SKM-1 (cell line): ENCODE results near the gene TSEN2.

ENCODE experiments used
- DNase-seq: peaks from one replicate; lab custom pipeline; 2025; ENCODE audit not compliant: unreplicated experiment; lab: John Stamatoyannopoulos, UW

The TSEN2 gene

GRCh38 chr3:12545473-12545791 lies 61.2 kb downstream of the TSEN2 start, which contains the start of gene MKRN2OS:
MKRN2OS (minus strand) TSS chr3:12545499; CDS start chr3:12545464, 35 bp downstream.
- no peak for DNase-seq

DNA sequence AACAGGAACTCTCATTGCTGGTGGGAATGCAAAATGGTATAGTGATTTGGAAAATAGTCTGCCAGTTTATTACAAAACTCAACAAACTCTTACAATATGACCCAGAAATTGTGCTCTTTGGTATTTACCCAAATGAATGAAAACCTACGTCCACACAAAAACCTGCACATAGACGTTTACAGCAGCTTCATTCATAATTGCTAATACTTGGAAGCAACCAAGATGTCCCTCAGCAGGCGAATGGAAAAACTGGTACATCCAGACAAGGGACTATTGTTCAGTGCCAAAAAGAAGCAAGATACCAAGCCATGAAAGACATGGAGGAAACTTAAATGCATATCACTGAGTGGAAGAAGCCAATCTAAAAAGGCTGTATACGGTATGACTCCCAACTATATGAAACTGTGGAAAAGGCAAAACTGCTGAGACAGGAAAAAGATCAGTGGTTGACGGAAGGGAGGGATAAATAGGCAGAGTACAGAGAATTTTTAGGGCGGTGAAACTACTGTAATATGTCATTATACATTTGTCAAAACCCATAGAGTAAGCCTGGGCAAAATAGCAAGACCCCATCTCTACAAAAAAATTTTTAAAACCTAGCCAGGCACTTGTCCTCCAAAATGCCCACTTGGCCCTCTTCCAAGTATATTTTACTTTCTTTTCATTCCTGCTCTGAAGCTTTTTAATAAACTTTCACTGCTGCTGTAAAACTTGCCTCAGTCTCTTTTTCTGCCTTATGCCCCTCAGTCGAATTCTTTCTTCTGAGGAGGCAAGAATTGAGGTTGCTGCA lies 65.9 kb downstream of the TSEN2 start:
- DNase-seq = no peak

GRCh38 chr3:12553921-12554391 lies 69.7 kb downstream of the TSEN2 start:
- no peak for DNase-seq

GRCh38 chr3:12556314-12556689 lies 72.0 kb downstream of the TSEN2 start:
- DNase-seq = no peak

DNA sequence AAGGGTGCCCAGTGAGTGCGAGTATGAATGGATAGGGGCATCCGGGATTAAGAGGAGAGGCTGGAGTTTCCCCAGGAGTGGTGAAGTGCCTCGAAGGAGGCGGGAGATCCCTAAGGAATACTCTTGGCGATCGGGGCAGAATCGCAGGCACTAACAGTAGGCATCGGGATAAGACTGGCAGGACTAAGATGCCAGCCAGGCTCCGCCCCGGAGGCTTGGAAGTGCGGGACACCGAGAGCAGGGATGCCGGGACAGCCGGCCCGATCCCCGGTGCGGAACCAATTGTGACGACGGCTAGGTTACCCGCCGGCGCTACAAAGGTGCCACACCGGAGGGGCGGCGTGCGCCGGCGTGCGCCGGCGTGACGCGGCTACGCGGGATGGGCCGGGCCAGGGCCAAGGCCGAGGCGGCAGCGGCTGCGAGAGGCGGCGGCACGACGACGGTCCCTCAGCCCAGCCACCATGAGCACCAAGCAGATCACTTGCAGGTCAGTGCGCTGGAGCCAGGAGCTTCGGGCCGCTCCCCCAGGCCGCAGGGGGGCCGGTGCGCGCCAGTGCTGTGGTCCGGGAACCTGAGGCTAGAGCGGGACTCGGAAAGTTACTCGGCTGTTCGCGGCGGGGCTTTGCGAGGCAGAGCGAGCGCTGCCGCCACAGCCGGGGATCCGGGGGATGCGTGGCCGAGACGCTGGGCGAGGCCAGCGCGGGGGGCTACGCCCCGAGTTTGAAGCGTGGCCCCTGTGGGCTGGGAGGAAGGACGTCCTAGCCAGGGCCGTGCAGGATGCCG lies 72.6 kb downstream of the TSEN2 start, which contains the start of gene MKRN2:
MKRN2 (plus strand) TSS at position 398 of the 783 bp plus-strand sequence; CDS start at position 462, 64 bp downstream.
- DNase-seq = peak; percentile 73

DNA sequence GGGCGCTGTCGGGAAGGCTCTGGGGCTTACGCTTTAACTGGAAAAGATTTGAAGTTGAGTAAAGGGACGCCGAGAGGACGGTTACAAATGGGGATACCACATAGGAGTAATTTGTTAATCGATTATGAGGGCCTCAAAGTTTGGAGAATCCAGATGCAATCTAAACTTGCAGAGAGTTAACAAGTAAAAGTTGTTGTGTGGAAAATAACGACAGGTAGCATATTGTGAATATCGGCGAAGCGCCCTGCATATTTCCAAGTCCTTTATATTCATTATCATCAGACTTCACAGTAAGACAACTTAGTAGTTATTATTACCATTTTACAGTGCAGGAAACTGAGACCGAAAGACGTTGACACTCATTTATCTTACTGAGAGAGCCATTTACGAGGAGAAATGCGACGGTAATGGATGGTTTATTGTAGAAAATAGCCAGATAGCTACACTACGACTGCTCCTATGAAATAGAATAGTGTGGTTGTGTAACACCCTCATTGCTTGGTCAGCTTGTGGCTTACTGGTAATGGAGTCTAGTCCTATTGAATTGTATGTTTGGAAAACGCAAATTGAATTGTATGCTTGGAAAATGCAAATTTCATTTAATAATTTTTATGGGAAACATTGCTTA lies 73.3 kb downstream of the TSEN2 start:
- DNase-seq = no peak

- no peak for DNase-seq
Observed at GRCh38 chr3:12558706-12559105, 74.4 kb downstream of the TSEN2 start.

- DNase-seq = no peak
Observed at GRCh38 chr3:12559520-12559919, 75.2 kb downstream of the TSEN2 start.

- no peak for DNase-seq
Observed at GRCh38 chr3:12560505-12561190, 76.4 kb downstream of the TSEN2 start.

DNA sequence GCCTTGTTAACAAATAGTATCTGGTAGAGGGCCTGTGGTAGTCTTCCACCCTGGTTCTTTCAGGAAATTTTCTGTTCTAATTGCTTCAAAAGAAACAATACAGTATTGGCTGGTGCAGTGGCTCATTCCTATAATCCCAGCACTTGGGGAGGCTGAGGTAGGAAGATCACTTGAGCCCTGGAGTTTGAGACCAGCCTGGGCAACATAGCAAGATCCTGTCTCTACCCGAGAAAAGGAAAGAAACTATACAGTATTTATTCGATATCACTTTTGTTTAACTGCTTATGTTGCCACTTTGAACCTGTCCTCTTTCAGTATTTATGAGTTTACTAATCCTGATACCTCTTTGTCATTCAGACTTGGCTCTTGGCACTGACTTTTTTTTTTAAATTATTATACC lies 77.1 kb downstream of the TSEN2 start:
- DNase-seq = no peak

GRCh38 chr3:12562451-12562850 lies 78.2 kb downstream of the TSEN2 start:
- no peak for DNase-seq

DNA sequence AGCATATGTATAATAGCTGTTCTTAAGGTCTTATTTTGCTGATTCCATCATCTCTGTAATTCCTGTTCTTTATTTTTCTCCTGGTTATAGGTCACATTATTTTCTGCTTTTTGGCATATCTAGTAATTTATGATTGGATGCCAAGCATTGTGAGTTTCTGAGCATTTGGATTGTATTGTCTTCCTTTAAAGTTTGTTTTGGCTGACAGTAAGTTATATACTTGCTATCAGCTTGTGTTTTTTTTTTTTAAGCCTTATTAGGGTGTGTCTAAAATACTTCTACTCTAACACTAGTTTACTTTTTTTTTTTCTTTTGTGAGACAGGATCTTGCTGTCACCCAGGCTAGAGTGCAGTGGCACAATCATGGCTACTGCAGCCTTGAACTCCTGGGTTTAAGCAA lies 82.7 kb downstream of the TSEN2 start:
- DNase-seq = no peak

GRCh38 chr3:12568747-12569146 lies 84.5 kb downstream of the TSEN2 start:
- no peak for DNase-seq

DNA sequence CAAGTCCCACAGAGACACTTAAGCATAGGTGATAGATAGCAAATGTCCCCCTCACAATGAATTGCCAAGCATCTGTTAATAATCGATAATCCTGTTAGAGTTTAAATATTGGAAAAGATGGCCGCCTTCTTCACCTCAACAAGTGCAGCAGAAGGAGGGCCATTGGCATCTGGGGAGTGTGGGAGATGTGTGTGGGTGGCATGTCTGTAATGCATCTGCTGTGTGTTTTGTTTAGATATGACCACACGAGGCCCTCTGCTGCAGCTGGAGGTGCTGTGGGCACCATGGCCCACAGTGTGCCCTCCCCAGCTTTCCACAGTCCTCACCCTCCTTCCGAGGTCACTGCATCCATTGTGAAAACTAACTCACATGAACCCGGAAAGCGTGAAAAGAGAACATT lies 85.6 kb downstream of the TSEN2 start:
- DNase-seq = no peak

DNA sequence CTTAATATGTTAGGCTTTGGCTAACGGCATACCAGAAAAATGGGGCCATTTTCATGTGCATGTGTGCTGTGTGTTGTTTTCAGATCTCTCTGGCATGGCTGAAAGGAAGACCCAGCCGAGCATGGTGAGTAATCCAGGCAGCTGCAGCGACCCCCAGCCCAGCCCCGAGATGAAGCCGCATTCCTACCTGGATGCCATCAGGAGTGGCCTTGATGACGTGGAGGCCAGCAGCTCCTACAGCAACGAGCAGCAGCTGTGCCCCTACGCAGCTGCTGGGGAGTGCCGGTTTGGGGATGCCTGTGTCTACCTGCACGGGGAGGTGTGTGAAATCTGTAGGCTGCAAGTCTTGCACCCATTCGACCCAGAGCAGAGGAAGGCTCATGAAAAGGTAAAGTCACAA lies 87.7 kb downstream of the TSEN2 start:
- no peak for DNase-seq

GRCh38 chr3:12574131-12574530 lies 89.9 kb downstream of the TSEN2 start:
- DNase-seq = no peak

- DNase-seq = no peak
Observed at GRCh38 chr3:12574661-12575060, 90.4 kb downstream of the TSEN2 start.

- DNase-seq = no peak
Observed at GRCh38 chr3:12577379-12577778, 93.1 kb downstream of the TSEN2 start.

DNA sequence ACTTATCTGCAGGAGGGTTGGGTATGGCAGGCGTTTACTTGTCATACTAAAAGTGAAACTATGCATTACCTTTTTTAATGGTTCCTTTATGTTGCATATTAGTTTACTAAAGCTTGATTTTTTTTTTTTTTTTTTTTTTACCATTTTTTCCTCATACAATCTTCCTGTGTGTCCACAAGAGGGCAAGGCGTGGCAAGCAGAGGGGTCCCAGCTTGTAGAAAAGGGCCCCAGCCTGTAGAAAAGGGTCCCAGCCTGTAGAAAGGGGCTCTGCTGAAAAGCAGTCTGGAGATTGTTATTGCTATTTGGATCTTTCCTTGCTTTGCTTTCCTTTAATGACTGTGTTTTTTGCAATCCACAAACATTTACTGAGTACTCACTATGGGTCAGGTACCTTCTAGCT lies 94.5 kb downstream of the TSEN2 start:
- no peak for DNase-seq

GRCh38 chr3:12579456-12579855 lies 95.2 kb downstream of the TSEN2 start:
- DNase-seq = no peak

DNA sequence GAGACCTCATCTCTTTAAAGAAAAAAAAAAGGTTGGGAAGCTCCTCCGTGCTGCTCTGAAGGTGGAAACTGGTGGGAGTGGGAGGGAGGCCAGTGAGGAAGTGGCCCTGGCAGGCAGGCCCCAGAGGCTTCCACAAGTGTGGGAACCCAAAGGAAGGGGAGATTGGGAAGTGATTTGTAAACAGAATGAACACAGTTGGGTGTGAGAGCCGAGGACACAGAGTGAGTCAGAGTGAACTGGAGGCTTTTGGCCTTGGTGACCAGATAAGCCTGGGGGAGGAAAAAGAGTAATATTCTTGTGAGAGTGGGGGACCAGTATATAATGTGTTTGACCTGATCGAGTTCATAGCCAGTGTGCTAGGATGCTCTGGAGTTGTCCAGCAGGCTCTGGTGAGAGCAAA lies 95.6 kb downstream of the TSEN2 start:
- DNase-seq = no peak
